HG02678 (cell line): ENCODE measurements around the gene FOXD1.
"Not testable (repeated sequence)": the region's sequence is repeated elsewhere in the genome, so short reads cannot be mapped to it uniquely, and the experiment has no call there.

Experiments
- ATAC-seq: cut with Tn5 transposase; IDR thresholded peaks from one replicate; pipeline ENCODE4 v1.9.1; 2021; ENCODE audit warnings: mild to moderate bottlenecking, moderate library complexity; ENCODE audit not compliant: unreplicated experiment

The FOXD1 gene

GRCh38 chr5:73464016-73464745 is 15.6 kb upstream of the FOXD1 start:
- ATAC-seq: no peak

GRCh38 chr5:73460133-73460532 is 11.6 kb upstream of the FOXD1 start:
- ATAC-seq: no peak

- ATAC-seq: no peak
Observed at GRCh38 chr5:73459366-73459765, 10.8 kb upstream of the FOXD1 start.

GRCh38 chr5:73456462-73456861 is 7.9 kb upstream of the FOXD1 start:
- not testable (repeated sequence) for ATAC-seq

- peak; percentile 79 for ATAC-seq
Observed at GRCh38 chr5:73454379-73455036, 5.9 kb upstream of the FOXD1 start.

GRCh38 chr5:73452215-73452614 is 3.6 kb upstream of the FOXD1 start:
- no peak for ATAC-seq

GRCh38 chr5:73451224-73452130 is 2.9 kb upstream of the FOXD1 start:
- no peak for ATAC-seq

- ATAC-seq: no peak
Observed at GRCh38 chr5:73450672-73451223, 2.2 kb upstream of the FOXD1 start.

GRCh38 chr5:73450137-73450536 is 1.6 kb upstream of the FOXD1 start:
- no peak for ATAC-seq

- peak; percentile 36 for ATAC-seq
Observed at GRCh38 chr5:73447530-73448462, 781 bp downstream of the FOXD1 start.

- ATAC-seq: peak; percentile 26
Observed at GRCh38 chr5:73446631-73447529, 1.7 kb downstream of the FOXD1 start.

- ATAC-seq: no peak
Observed at GRCh38 chr5:73445665-73446630, 2.6 kb downstream of the FOXD1 start.

- ATAC-seq: no peak
Observed at GRCh38 chr5:73444499-73445438, 3.8 kb downstream of the FOXD1 start.

GRCh38 chr5:73443829-73444498 is 4.6 kb downstream of the FOXD1 start:
- no peak for ATAC-seq

- no peak for ATAC-seq
Observed at GRCh38 chr5:73442996-73443627, 5.5 kb downstream of the FOXD1 start.
